ENCODE results near the gene NANS. TPM values are rescaled to one million over a fixed set of nuclear protein-coding genes. Genes with fewer than 3 reads are reported as not detected.

NANS gene
- total and polyA plus RNA-seq, 10 of the 15 experiments (the other 5 are each of a cell fraction or from before 2014, with no cell fraction given): 21.0 to 126 (median 52.3) TPM

GRCh38 chr9:98045234-98046179 lies 11.0 kb upstream of the NANS start (continued):
- no peak for TF ChIP-seq IRF5 (IDR thresholded peaks at IDR 0.05; ENCODE audit: borderline replicate concordance)
- peak; percentile 88 for TF ChIP-seq POLR2AphosphoS5 (IDR thresholded peaks at IDR 0.05; ENCODE audit: low read length)
- TF ChIP-seq ZNF687 (IDR thresholded peaks at IDR 0.05): peak; percentile 97
- no peak for TF ChIP-seq IKZF2 (IDR thresholded peaks at IDR 0.05)
- peak; percentile 57; the same call in 1 of the 2 replicates for TF ChIP-seq MXI1 (IDR thresholded peaks at IDR 0.05; ENCODE audit: low read depth, low read length)
- TF ChIP-seq IRF4 (IDR thresholded peaks at IDR 0.05; ENCODE audit: low read depth, low read length): peak; percentile 12; the same call in 1 of the 2 replicates
- no peak for TF ChIP-seq LARP7 (IDR thresholded peaks at IDR 0.05)
- TF ChIP-seq FOXM1 (IDR thresholded peaks at IDR 0.05; ENCODE audit: low read depth, low read length): peak; percentile 81
- TF ChIP-seq ZNF24 (IDR thresholded peaks at IDR 0.05): no peak
- no peak for TF ChIP-seq STAT1 (conservative IDR thresholded peaks at IDR 0.05)
- peak; percentile 20 for TF ChIP-seq E2F8 (IDR thresholded peaks at IDR 0.05; ENCODE audit: low read depth, partially characterized antibody)
- no peak for TF ChIP-seq USF1 (IDR thresholded peaks at IDR 0.05; ENCODE audit: borderline replicate concordance, extremely low read length, insufficient read depth, low read depth, low read length)
- 0 out of 2 replicates have a peak, but pooled peaks have one; percentile 49 for TF ChIP-seq HDGF (IDR thresholded peaks at IDR 0.05)
- no peak for TF ChIP-seq SRF (IDR thresholded peaks at IDR 0.05; ENCODE audit: low read depth in 2 of 2, low read length in 2 of 2)
- no peak for TF ChIP-seq NRF1 (conservative IDR thresholded peaks at IDR 0.05; ENCODE audit: low read depth, low read length)
- TF ChIP-seq RB1 (IDR thresholded peaks at IDR 0.05; ENCODE audit: borderline replicate concordance): no peak
- TF ChIP-seq JUND (IDR thresholded peaks at IDR 0.05; ENCODE audit: low read depth, low read length): no peak
- TF ChIP-seq SPI1 (IDR thresholded peaks at IDR 0.05; ENCODE audit: borderline replicate concordance, insufficient read depth, low read depth, low read length): peak; percentile 96

All from GM12878 (cell line).